GM19467 (cell line): ENCODE results near the gene AKAP1.

Source experiments
- ATAC-seq: cut with Tn5 transposase; IDR thresholded peaks from one replicate; pipeline ENCODE4 v1.9.1; 2021; ENCODE audit warnings: mild to moderate bottlenecking, moderate library complexity; ENCODE audit not compliant: unreplicated experiment

Gene AKAP1

GRCh38 chr17:57105591-57105990 lies 20.5 kb downstream of the AKAP1 start:
- no peak for ATAC-seq

GRCh38 chr17:57106107-57106835 lies 21.2 kb downstream of the AKAP1 start:
- ATAC-seq: no peak

- ATAC-seq: no peak
Measured at GRCh38 chr17:57106836-57107497, 21.9 kb downstream of the AKAP1 start.

GRCh38 chr17:57107498-57108101 lies 22.6 kb downstream of the AKAP1 start:
- no peak for ATAC-seq

- ATAC-seq: no peak
Measured at GRCh38 chr17:57108671-57109392, 23.8 kb downstream of the AKAP1 start.

GRCh38 chr17:57109393-57110151 lies 24.5 kb downstream of the AKAP1 start:
- ATAC-seq: no peak

GRCh38 chr17:57110152-57110542 lies 25.1 kb downstream of the AKAP1 start:
- no peak for ATAC-seq

GRCh38 chr17:57110579-57111325 lies 25.7 kb downstream of the AKAP1 start:
- no peak for ATAC-seq

GRCh38 chr17:57111386-57111785 lies 26.3 kb downstream of the AKAP1 start:
- no peak for ATAC-seq

- no peak for ATAC-seq
Measured at GRCh38 chr17:57113011-57113410, 28.0 kb downstream of the AKAP1 start.

GRCh38 chr17:57113656-57114055 lies 28.6 kb downstream of the AKAP1 start:
- no peak for ATAC-seq

GRCh38 chr17:57114085-57114673 lies 29.1 kb downstream of the AKAP1 start:
- no peak for ATAC-seq

GRCh38 chr17:57115377-57115776 lies 30.3 kb downstream of the AKAP1 start:
- ATAC-seq: no peak

- ATAC-seq: no peak
Measured at GRCh38 chr17:57115916-57116315, 30.9 kb downstream of the AKAP1 start.

- no peak for ATAC-seq
Measured at GRCh38 chr17:57117798-57118197, 32.8 kb downstream of the AKAP1 start.

- ATAC-seq: no peak
Measured at GRCh38 chr17:57120814-57121213, 35.8 kb downstream of the AKAP1 start.

- no peak for ATAC-seq
Measured at GRCh38 chr17:57121308-57122042, 36.4 kb downstream of the AKAP1 start.

- no peak for ATAC-seq
Measured at GRCh38 chr17:57124053-57124452, 39.0 kb downstream of the AKAP1 start.

- ATAC-seq: no peak
Measured at GRCh38 chr17:57125406-57125805, 40.4 kb downstream of the AKAP1 start.
